ENCODE measurements around the gene LRRC4. TPM values are rescaled to one million over a fixed set of nuclear protein-coding genes. Genes with fewer than 3 reads are reported as not detected.

The LRRC4 gene
- total RNA-seq, 6 experiments from 2014 or later = 1.1 to 2.3 (median 1.5) TPM

- DNase-seq = no peak
- Mint-ChIP-seq H3K36me3 (ENCODE audit: low read depth) (0 out of 2 replicates have a peak, but pooled peaks cover under 1% of the 10 kb centered on the region), H3K4me3 (no peak overlapping the region), H3K4me1 (ENCODE audit: low read depth) (peaks cover 10% of the 10 kb centered on the region), H3K27ac (no peak overlapping the region), H3K27me3 (ENCODE audit: insufficient read depth) (peaks cover 2% of the 10 kb centered on the region), H3K9me3 (no peaks in the 10 kb centered on the region)
- TF ChIP-seq, protein P1, sequence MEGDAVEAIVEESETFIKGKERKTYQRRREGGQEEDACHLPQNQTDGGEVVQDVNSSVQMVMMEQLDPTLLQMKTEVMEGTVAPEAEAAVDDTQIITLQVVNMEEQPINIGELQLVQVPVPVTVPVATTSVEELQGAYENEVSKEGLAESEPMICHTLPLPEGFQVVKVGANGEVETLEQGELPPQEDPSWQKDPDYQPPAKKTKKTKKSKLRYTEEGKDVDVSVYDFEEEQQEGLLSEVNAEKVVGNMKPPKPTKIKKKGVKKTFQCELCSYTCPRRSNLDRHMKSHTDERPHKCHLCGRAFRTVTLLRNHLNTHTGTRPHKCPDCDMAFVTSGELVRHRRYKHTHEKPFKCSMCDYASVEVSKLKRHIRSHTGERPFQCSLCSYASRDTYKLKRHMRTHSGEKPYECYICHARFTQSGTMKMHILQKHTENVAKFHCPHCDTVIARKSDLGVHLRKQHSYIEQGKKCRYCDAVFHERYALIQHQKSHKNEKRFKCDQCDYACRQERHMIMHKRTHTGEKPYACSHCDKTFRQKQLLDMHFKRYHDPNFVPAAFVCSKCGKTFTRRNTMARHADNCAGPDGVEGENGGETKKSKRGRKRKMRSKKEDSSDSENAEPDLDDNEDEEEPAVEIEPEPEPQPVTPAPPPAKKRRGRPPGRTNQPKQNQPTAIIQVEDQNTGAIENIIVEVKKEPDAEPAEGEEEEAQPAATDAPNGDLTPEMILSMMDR (IDR thresholded peaks at IDR 0.05) = no peak
Observed at GRCh38 chr7:128036226-128036940, 5.1 kb upstream of the LRRC4 start.

DNA sequence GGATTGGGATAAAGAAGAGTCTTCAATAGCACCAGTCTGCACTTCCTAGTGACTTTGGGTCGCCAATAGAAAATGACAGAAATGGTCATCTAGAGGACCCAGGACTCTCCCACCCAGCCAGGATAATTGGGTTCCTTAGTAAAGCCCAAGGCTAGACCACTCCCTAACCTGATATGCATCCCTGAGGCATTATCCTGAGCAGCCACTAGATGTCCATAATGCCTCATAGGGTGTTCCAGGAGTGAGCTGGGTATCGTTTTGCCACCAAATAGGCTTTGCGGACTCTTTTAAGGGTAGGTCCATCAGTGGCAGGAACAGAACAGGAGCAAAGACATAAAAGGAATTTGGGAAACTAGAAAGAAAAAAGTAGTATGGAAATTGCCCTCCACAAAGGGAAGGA is 4.5 kb upstream of the LRRC4 start:
- Mint-ChIP-seq H3K4me1 (ENCODE audit: low read depth) (peaks cover 3% of the 10 kb centered on the region), H3K4me3 (no peak overlapping the region), H3K36me3 (ENCODE audit: low read depth) (no peaks in the 10 kb centered on the region), H3K9me3 (no peaks in the 10 kb centered on the region), H3K27ac (no peak overlapping the region), H3K27me3 (ENCODE audit: insufficient read depth) (peaks cover 1% of the 10 kb centered on the region; the same call in 1 of the 2 replicates)
- DNase-seq = no peak
- TF ChIP-seq, protein P1 (IDR thresholded peaks at IDR 0.05) = peak; percentile 70

- no peaks in the 10 kb centered on the region for H3K36me3 Mint-ChIP-seq (ENCODE audit: low read depth)
- peaks cover 1% of the 10 kb centered on the region; the same call in 1 of the 2 replicates for H3K27me3 Mint-ChIP-seq (ENCODE audit: insufficient read depth)
- no peaks in the 10 kb centered on the region for H3K9me3 Mint-ChIP-seq
- peaks cover 5% of the 10 kb centered on the region; the same call in 1 of the 2 replicates for H3K4me1 Mint-ChIP-seq (ENCODE audit: low read depth)
- TF ChIP-seq, protein P1 (IDR thresholded peaks at IDR 0.05) = no peak
- H3K4me3 Mint-ChIP-seq = no peak overlapping the region
- DNase-seq = no peak
- no peak overlapping the region for H3K27ac Mint-ChIP-seq
Observed at GRCh38 chr7:128034825-128035224, 3.6 kb upstream of the LRRC4 start.

GRCh38 chr7:128033246-128033645 is 2.0 kb upstream of the LRRC4 start:
- Mint-ChIP-seq H3K4me1 (ENCODE audit: low read depth) (peaks cover 9% of the 10 kb centered on the region), H3K27ac (peak overlapping the region; percentile 47; the same call in 1 of the 2 replicates), H3K9me3 (no peaks in the 10 kb centered on the region), H3K36me3 (ENCODE audit: low read depth) (peaks cover 10% of the 10 kb centered on the region), H3K27me3 (ENCODE audit: insufficient read depth) (peaks cover 1% of the 10 kb centered on the region; the same call in 1 of the 2 replicates), H3K4me3 (peak overlapping the region; percentile 15; the same call in 1 of the 2 replicates)
- DNase-seq = no peak
- TF ChIP-seq, protein P1 (IDR thresholded peaks at IDR 0.05) = no peak

- Mint-ChIP-seq H3K4me3 (peak overlapping the region; percentile 59; the same call in 1 of the 2 replicates), H3K27ac (peak overlapping the region; percentile 38; the same call in 1 of the 2 replicates), H3K36me3 (ENCODE audit: low read depth) (peaks cover 10% of the 10 kb centered on the region), H3K27me3 (ENCODE audit: insufficient read depth) (peaks cover 1% of the 10 kb centered on the region; the same call in 1 of the 2 replicates), H3K9me3 (no peaks in the 10 kb centered on the region), H3K4me1 (ENCODE audit: low read depth) (peaks cover 15% of the 10 kb centered on the region)
- no peak for DNase-seq
- TF ChIP-seq, protein P1 (IDR thresholded peaks at IDR 0.05) = no peak
Observed at GRCh38 chr7:128032605-128033235, 1.5 kb upstream of the LRRC4 start.

All from HFFc6 (cell line).